Measurements from ENCODE around the gene KRT222.

- TF ChIP-seq CTCF (IDR thresholded peaks at IDR 0.05; ENCODE audit: low read length): no peak
- TF ChIP-seq EZH2phosphoT487 (IDR thresholded peaks at IDR 0.05; ENCODE audit: low read length): no peak
- TF ChIP-seq EZH2 (optimal IDR thresholded peaks at IDR 0.05; ENCODE audit: low read depth, low read length): no peak
Measured at GRCh38 chr17:40611840-40612474, 53.0 kb downstream of the KRT222 start.

Data from MM.1S (cell line).